ENCODE measurements around the gene COL1A1. TPM values are rescaled to one million over a fixed set of nuclear protein-coding genes. Genes with fewer than 3 reads are reported as not detected.

Gene COL1A1
- total and polyA plus RNA-seq, 2 of the 13 experiments (the other 11 are each of a cell fraction or from before 2014, with no cell fraction given), result 0.05 TPM; not detected in 1

DNA sequence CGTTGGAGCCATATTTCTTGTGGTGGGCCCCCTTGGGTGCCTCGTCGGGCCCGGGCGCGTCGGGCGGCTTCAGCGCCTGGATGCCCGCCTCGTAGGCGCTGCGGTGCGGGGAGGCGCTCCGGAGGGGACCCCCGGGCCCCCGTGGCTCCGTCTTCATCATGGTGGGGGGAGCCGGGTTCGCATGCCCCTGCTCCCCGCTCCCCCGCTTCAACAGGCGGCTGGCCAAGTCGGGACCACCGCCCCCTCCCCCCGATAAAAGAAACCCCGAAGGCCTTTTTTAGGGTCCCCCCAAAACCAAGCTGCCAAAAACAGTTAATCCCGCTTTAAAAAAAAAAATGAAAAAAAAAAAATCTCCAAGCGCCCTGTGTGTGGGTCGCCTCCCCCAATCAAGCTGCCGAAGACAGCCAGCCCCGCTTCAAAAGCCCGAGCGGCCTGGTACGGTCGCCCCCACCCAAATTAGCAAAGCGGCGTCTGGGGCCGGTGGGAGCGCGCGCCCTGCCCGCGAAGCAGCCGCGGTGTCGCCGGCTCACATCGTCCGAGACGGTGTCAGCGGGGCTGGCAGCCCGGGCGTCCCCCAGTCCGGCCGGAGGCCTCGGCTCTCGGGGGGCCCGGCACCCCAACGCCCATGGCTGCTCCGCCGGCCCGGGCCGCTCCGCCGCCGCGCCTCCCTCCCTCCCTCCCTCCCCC is 50.9 kb downstream of the COL1A1 start, which contains the start of gene PPP1R9B:
Gene PPP1R9B (minus strand): TSS at position 324 of the 687 bp plus-strand sequence. CDS start 164 bp downstream, at position 160.
- FAIRE-seq (no peak), ATAC-seq (no peak), DNase-seq (ENCODE audit: low spot score) (no peak)
- TSS peak; percentile 64 for BruUV-seq (replicated peaks)
- Histone ChIP-seq H3K4me2 (ENCODE audit: low read depth, low read length) (peak within 1 kb of the TSS; percentile 100), H3K4me3 (replicated peaks in 1 of 3; ENCODE audit: insufficient read depth in 1 of 3, low read depth in 2 of 3, low read length in 3 of 3) (peak within 1 kb of the TSS; percentile 70 to 86 (median 84)), H3K9me3 (ENCODE audit: low read length) (no peaks in the 10 kb centered on the region), H2AFZ (ENCODE audit: low read length) (peak within 1 kb of the TSS; percentile 87), H3K79me2 (ENCODE audit: insufficient read depth, low read length) (peaks cover 25% of the 10 kb centered on the region), H4K20me1 (ENCODE audit: insufficient read depth, low read length) (peaks cover 11% of the 10 kb centered on the region; the same call in 1 of the 2 replicates), H3K9ac (ENCODE audit: insufficient read depth, low read depth, low read length) (peak within 1 kb of the TSS; percentile 83), H3K4me1 (ENCODE audit: insufficient read depth, low read length) (peaks cover 46% of the 10 kb centered on the region), H3K27me3 (ENCODE audit: control insufficient read depth in 1 of 2, insufficient read depth in 2 of 2, low read length in 2 of 2) (peaks cover under 1 to 5% of the 10 kb centered on the region in 2 experiments; a peak in 2 of 5 replicates), H3K36me3 (replicated peaks in 1 of 2; ENCODE audit: control insufficient read depth in 1 of 2, insufficient read depth in 2 of 2, low read length in 2 of 2) (peaks cover 0 to under 1% of the 10 kb centered on the region in 2 experiments; a peak in 2 of 5 replicates), H3K27ac (ENCODE audit: extremely low read length, insufficient read depth, low read length) (peak within 1 kb of the TSS; percentile 95)
- WGBS (ENCODE audit: low lambda C conversion rate), result 1% methylated on average over 46 of the region's 69 CpGs
- in situ Hi-C loops (cut with HindIII; ENCODE audit: extremely low pct_ligation_motif_present, low pct_unique_long_range_greater_than_20kb) (no loop called here), intact Hi-C loops (cut with micrococcal nuclease; ENCODE audit: unreplicated experiment) (no loop called here)
- ChIA-PET POLR2A (interaction anchor here (0.9 to 2.0 kb wide), 3 partner anchors 27 to 56 kb away, joined by 3 to 8 read pairs (median 4); partner anchors contain the start of gene PDK2), CTCF (ENCODE audit: low intra/inter-chr PET ratio, low total read pairs) (interaction anchor here (1.5 kb wide), 1 partner anchor 56 kb away, joined by 3 read pairs; no protein-coding TSS in a partner anchor)
- no peak for TF ChIP-seq ZNF530 (CRISPR knock-in tag; IDR thresholded peaks at IDR 0.05; ENCODE audit: low read depth)
- TF ChIP-seq, protein P1, sequence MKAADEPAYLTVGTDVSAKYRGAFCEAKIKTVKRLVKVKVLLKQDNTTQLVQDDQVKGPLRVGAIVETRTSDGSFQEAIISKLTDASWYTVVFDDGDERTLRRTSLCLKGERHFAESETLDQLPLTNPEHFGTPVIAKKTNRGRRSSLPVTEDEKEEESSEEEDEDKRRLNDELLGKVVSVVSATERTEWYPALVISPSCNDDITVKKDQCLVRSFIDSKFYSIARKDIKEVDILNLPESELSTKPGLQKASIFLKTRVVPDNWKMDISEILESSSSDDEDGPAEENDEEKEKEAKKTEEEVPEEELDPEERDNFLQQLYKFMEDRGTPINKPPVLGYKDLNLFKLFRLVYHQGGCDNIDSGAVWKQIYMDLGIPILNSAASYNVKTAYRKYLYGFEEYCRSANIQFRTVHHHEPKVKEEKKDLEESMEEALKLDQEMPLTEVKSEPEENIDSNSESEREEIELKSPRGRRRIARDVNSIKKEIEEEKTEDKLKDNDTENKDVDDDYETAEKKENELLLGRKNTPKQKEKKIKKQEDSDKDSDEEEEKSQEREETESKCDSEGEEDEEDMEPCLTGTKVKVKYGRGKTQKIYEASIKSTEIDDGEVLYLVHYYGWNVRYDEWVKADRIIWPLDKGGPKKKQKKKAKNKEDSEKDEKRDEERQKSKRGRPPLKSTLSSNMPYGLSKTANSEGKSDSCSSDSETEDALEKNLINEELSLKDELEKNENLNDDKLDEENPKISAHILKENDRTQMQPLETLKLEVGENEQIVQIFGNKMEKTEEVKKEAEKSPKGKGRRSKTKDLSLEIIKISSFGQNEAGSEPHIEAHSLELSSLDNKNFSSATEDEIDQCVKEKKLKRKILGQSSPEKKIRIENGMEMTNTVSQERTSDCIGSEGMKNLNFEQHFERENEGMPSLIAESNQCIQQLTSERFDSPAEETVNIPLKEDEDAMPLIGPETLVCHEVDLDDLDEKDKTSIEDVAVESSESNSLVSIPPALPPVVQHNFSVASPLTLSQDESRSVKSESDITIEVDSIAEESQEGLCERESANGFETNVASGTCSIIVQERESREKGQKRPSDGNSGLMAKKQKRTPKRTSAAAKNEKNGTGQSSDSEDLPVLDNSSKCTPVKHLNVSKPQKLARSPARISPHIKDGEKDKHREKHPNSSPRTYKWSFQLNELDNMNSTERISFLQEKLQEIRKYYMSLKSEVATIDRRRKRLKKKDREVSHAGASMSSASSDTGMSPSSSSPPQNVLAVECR (CRISPR knock-in tag; IDR thresholded peaks at IDR 0.05; ENCODE audit: borderline replicate concordance), result peak; percentile 2; the same call in 1 of the 2 replicates
- TF ChIP-seq, protein P2, sequence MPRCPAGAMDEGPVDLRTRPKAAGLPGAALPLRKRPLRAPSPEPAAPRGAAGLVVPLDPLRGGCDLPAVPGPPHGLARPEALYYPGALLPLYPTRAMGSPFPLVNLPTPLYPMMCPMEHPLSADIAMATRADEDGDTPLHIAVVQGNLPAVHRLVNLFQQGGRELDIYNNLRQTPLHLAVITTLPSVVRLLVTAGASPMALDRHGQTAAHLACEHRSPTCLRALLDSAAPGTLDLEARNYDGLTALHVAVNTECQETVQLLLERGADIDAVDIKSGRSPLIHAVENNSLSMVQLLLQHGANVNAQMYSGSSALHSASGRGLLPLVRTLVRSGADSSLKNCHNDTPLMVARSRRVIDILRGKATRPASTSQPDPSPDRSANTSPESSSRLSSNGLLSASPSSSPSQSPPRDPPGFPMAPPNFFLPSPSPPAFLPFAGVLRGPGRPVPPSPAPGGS (CRISPR knock-in tag; IDR thresholded peaks at IDR 0.05), result 0 out of 2 replicates have a peak, but pooled peaks have one; percentile 24
- TF ChIP-seq ZNF234 (CRISPR knock-in tag; conservative IDR thresholded peaks at IDR 0.05), result peak; percentile 59; the same call in 1 of the 2 replicates
- no peak for TF ChIP-seq PRMT3 (CRISPR knock-in tag; IDR thresholded peaks at IDR 0.05; ENCODE audit: borderline replicate concordance, low read depth)
- 0 out of 2 replicates have a peak, but pooled peaks have one; percentile 6 for TF ChIP-seq NR2C2 (CRISPR knock-in tag; IDR thresholded peaks at IDR 0.05; ENCODE audit: borderline replicate concordance)
- TF ChIP-seq RNF2 (conservative IDR thresholded peaks at IDR 0.05; ENCODE audit: low read depth), result no peak
- TF ChIP-seq ARNT (IDR thresholded peaks at IDR 0.05), result no peak
- TF ChIP-seq ZNF713 (CRISPR knock-in tag; IDR thresholded peaks at IDR 0.05), result no peak
- TF ChIP-seq RXRA (CRISPR knock-in tag; IDR thresholded peaks at IDR 0.05), result 0 out of 2 replicates have a peak, but pooled peaks have one; percentile 8
- no peak for TF ChIP-seq ZNF335 (CRISPR knock-in tag; IDR thresholded peaks at IDR 0.05)
- 0 out of 2 replicates have a peak, but pooled peaks have one; percentile 63 for TF ChIP-seq NPAS2 (CRISPR knock-in tag; IDR thresholded peaks at IDR 0.05; ENCODE audit: borderline replicate concordance)
- no peak for TF ChIP-seq ZNF790 (CRISPR knock-in tag; IDR thresholded peaks at IDR 0.05; ENCODE audit: borderline replicate concordance)
- TF ChIP-seq, protein P3, sequence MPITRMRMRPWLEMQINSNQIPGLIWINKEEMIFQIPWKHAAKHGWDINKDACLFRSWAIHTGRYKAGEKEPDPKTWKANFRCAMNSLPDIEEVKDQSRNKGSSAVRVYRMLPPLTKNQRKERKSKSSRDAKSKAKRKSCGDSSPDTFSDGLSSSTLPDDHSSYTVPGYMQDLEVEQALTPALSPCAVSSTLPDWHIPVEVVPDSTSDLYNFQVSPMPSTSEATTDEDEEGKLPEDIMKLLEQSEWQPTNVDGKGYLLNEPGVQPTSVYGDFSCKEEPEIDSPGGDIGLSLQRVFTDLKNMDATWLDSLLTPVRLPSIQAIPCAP (CRISPR knock-in tag; IDR thresholded peaks at IDR 0.05; ENCODE audit: low read depth), result no peak
- no peak for TF ChIP-seq DR1 (CRISPR knock-in tag; IDR thresholded peaks at IDR 0.05)
- no peak for TF ChIP-seq ARID2 (CRISPR knock-in tag; IDR thresholded peaks at IDR 0.05; ENCODE audit: borderline replicate concordance)
- peak; percentile 13 for TF ChIP-seq AGO2 (optimal IDR thresholded peaks at IDR 0.05; ENCODE audit: low read depth, low read length)
- TF ChIP-seq TCF7 (IDR thresholded peaks at IDR 0.05; ENCODE audit: low read depth), result no peak
